Kidney (tissue), 14 donors: ENCODE data around the gene TMEM154. TPM values are rescaled to one million over a fixed set of nuclear protein-coding genes. Genes with fewer than 3 reads are reported as not detected.

ENCODE experiments used
- DNase-seq, 5 donors: peaks; one replicate each; pipeline ENCODE4 v3.0.0-alpha.2; 2013 to 2020
- FAIRE-seq: peaks from 2 replicates; lab custom pipeline; 2012; peaks lifted over from hg19 to GRCh38; lab: Jason Lieb, UNC
- H3K27ac ChIP-seq, 2 donors: one replicate each; pipeline ENCODE4 v1.7.0; 2013; ENCODE audit warnings: low read depth in 2 of 2, low read length in 2 of 2, inconsistent platforms in 1 of 2
- H3K27me3 ChIP-seq: one replicate; pipeline ENCODE4 v1.7.1; 2013; ENCODE audit warnings: low read length, inconsistent platforms; ENCODE audit not compliant: control insufficient read depth, insufficient read depth
- H3K36me3 ChIP-seq, 3 donors: one replicate each; pipeline versions ENCODE4 v1.7.0 to v1.7.1; 2013; ENCODE audit warnings: low read length in 3 of 3, control low read depth in 1 of 3, inconsistent platforms in 1 of 3; ENCODE audit not compliant: insufficient read depth in 3 of 3, control insufficient read depth in 2 of 3
- H3K4me1 ChIP-seq, 3 donors: one replicate each; pipeline versions ENCODE4 v1.7.0 to v1.7.1; 2013; ENCODE audit warnings: low read length in 3 of 3, inconsistent platforms in 1 of 3, low read depth in 1 of 3; ENCODE audit not compliant: control insufficient read depth in 2 of 3, insufficient read depth in 2 of 3
- H3K4me3 ChIP-seq, 3 donors: one replicate each; pipeline versions ENCODE4 v1.7.0 to v1.8.1; 2013; ENCODE audit warnings: low read length in 3 of 3, control low read depth in 1 of 3, inconsistent platforms in 1 of 3
- H3K9ac ChIP-seq, 3 donors: one replicate each; pipeline versions ENCODE4 v1.7.0 to v1.7.1; 2013; ENCODE audit warnings: low read length in 3 of 3, control low read depth in 1 of 3, inconsistent platforms in 1 of 3
- H3K9me3 ChIP-seq, 3 donors: one replicate each; pipeline versions ENCODE4 v1.7.0 to v1.7.1; 2013; ENCODE audit warnings: low read length in 3 of 3, control low read depth in 1 of 3, inconsistent platforms in 1 of 3; ENCODE audit not compliant: control insufficient read depth in 2 of 3, insufficient read depth in 1 of 3
- intact Hi-C: fragments of 100-400 bp; cut with DNase I; formaldehyde crosslinking; loops from one replicate; pipeline ENCODE4 v1.11.1; 2022
- polyA plus RNA-seq: library from polyadenylated mRNA; stranded (reverse); fragments of 350-450 nt; fragmentation: Illumina TruSeq; extraction: RNeasy Lipid Tissue Mini Kit (QIAGEN cat#74804); gene quantifications from one replicate; pipeline ENCODE4 v1.2.3, GENCODE V29; 2014; ENCODE audit warnings: low read depth, low replicate concordance; ENCODE audit not compliant: insufficient read depth
- total RNA-seq: library from RNA; stranded (reverse); fragmentation: NEBNext Ultra II Directional; extraction: Animal tissue kit (Norgen Biotek cat#: 25700); gene quantifications from one replicate; pipeline ENCODE4 v1.2.1, GENCODE V29; 2021
- TF ChIP-seq, protein P1 (sequence below): IDR thresholded peaks from 3 replicates; pipeline ENCODE4 v1.5.1; 2012; ENCODE audit warnings: mild to moderate bottlenecking, moderate library complexity, borderline replicate concordance; ENCODE audit not compliant: insufficient read depth; ENCODE audit errors: extremely low read depth
- donor health status: control.
- donor health status: control.
- donor health status: control.
- donor health status: control.
- donor health status: control.
- donor health status: DM: yes; HTN: yes; CAD: no.
- donor health status: Normal renal cell carcinoma (clear cell type).

The TMEM154 gene
- total and polyA plus RNA-seq, 2 donors from 2014 or later: 0.09 to 11.0 TPM

- peaks cover 0 to 2% (median 0%) of the 10 kb centered on the region in 3 donors for H3K9me3 ChIP-seq
- DNase-seq: no peak
- H3K36me3 ChIP-seq: no peaks in the 10 kb centered on the region
- H3K4me3 ChIP-seq: no peak overlapping the region
- FAIRE-seq: no peak
- intact Hi-C loops: no loop called here
- no peaks in the 10 kb centered on the region for H3K4me1 ChIP-seq
- no peak overlapping the region for H3K27ac ChIP-seq
- TF ChIP-seq, protein P1, sequence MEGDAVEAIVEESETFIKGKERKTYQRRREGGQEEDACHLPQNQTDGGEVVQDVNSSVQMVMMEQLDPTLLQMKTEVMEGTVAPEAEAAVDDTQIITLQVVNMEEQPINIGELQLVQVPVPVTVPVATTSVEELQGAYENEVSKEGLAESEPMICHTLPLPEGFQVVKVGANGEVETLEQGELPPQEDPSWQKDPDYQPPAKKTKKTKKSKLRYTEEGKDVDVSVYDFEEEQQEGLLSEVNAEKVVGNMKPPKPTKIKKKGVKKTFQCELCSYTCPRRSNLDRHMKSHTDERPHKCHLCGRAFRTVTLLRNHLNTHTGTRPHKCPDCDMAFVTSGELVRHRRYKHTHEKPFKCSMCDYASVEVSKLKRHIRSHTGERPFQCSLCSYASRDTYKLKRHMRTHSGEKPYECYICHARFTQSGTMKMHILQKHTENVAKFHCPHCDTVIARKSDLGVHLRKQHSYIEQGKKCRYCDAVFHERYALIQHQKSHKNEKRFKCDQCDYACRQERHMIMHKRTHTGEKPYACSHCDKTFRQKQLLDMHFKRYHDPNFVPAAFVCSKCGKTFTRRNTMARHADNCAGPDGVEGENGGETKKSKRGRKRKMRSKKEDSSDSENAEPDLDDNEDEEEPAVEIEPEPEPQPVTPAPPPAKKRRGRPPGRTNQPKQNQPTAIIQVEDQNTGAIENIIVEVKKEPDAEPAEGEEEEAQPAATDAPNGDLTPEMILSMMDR: no peak
- no peaks in the 10 kb centered on the region for H3K27me3 ChIP-seq
- no peak overlapping the region for H3K9ac ChIP-seq
These were observed 27.7 kb downstream of the TMEM154 start for GRCh38 chr4:152652102-152652501.

- Histone ChIP-seq H3K27me3 (no peaks in the 10 kb centered on the region), H3K36me3 (no peaks in the 10 kb centered on the region), H3K9ac (no peak overlapping the region), H3K9me3 (no peaks in the 10 kb centered on the region), H3K27ac (no peak overlapping the region), H3K4me1 (no peaks in the 10 kb centered on the region), H3K4me3 (no peak overlapping the region)
- FAIRE-seq (no peak), DNase-seq (no peak)
- intact Hi-C loops: no loop called here
- TF ChIP-seq, protein P1: no peak
These were observed 28.2 kb downstream of the TMEM154 start for GRCh38 chr4:152651473-152652060.

GRCh38 chr4:152646221-152646620, 33.6 kb downstream of the TMEM154 start:
- TF ChIP-seq, protein P1: no peak
- H3K27me3 ChIP-seq: no peaks in the 10 kb centered on the region
- no peaks in the 10 kb centered on the region for H3K4me1 ChIP-seq
- H3K27ac ChIP-seq: no peak overlapping the region
- intact Hi-C loops: no loop called here
- no peak overlapping the region for H3K9ac ChIP-seq
- no peaks in the 10 kb centered on the region for H3K9me3 ChIP-seq
- FAIRE-seq (no peak), DNase-seq (peak in 3 of 5 donors; percentile 27 to 53 (median 37))
- H3K36me3 ChIP-seq: no peaks in the 10 kb centered on the region
- H3K4me3 ChIP-seq: no peak overlapping the region

GRCh38 chr4:152644130-152644529, 35.7 kb downstream of the TMEM154 start:
- Histone ChIP-seq H3K27me3 (no peaks in the 10 kb centered on the region), H3K4me3 (no peak overlapping the region), H3K36me3 (no peaks in the 10 kb centered on the region), H3K27ac (no peak overlapping the region), H3K9me3 (no peaks in the 10 kb centered on the region), H3K9ac (no peak overlapping the region), H3K4me1 (no peaks in the 10 kb centered on the region)
- no peak for DNase-seq
- intact Hi-C loops: no loop called here
- TF ChIP-seq, protein P1: no peak
- no peak for FAIRE-seq
